Tibial nerve (tissue), 4 donors: ENCODE data around the gene PLPP1. TPM values are rescaled to one million over a fixed set of nuclear protein-coding genes. Genes with fewer than 3 reads are reported as not detected.
"Not testable (repeated sequence)": the region's sequence is repeated elsewhere in the genome, so short reads cannot be mapped to it uniquely, and the experiment has no call there.

Experiments
- DNase-seq, 2 donors: peaks; one replicate each; pipeline ENCODE4 v3.0.0-alpha.2; 2019; ENCODE audit warnings: low spot score in 2 of 2
- H3K27ac ChIP-seq, 4 donors: fragments of 200-600 bp; sonication (generic) in 3 of 4; one replicate each; pipeline ENCODE4 v1.5.1; 2017 to 2019; ENCODE audit warnings: mild to moderate bottlenecking in 1 of 4
- H3K27me3 ChIP-seq, 2 donors: fragments of 200-600 bp; sonication (generic) in 1 of 2; one replicate each; pipeline versions ENCODE4 v1.5.1 to v1.6.0; 2017 to 2019
- H3K36me3 ChIP-seq, 3 donors: fragments of 200-600 bp; sonication (generic); one replicate each; pipeline ENCODE4 v1.5.1; 2018 to 2019
- H3K4me1 ChIP-seq, 4 donors: fragments of 200-600 bp; sonication (generic) in 3 of 4; one replicate each; pipeline ENCODE4 v1.5.1; 2017 to 2019
- H3K4me3 ChIP-seq, 4 donors: fragments of 200-600 bp; sonication (generic) in 3 of 4; one replicate each; pipeline ENCODE4 v1.5.1; 2017 to 2019; ENCODE audit warnings: mild to moderate bottlenecking in 1 of 4, moderate library complexity in 1 of 4
- H3K9me3 ChIP-seq, 4 donors: fragments of 200-600 bp; sonication (generic) in 3 of 4; one replicate each; pipeline ENCODE4 v1.5.1; 2017 to 2019
- CTCF ChIP-seq, 5 experiments: fragments of 200-600 bp in 3 of 5; fragments of 450-650 bp in 2 of 5; sonication (generic) in 3 of 5; IDR thresholded peaks; one replicate each; pipeline ENCODE4 v1.5.1; 2016 to 2019; ENCODE audit warnings: antibody characterized with exemption in 5 of 5, mild to moderate bottlenecking in 3 of 5, moderate library complexity in 2 of 5
- EP300 ChIP-seq, 2 donors: sonication (generic); formaldehyde crosslinking; IDR thresholded peaks; one replicate each; pipeline ENCODE4 v1.6.1; 2017; ENCODE audit warnings: antibody characterized with exemption in 2 of 2, mild to moderate bottlenecking in 1 of 2
- POLR2A ChIP-seq, 2 donors: fragments of 450-650 bp; IDR thresholded peaks; one replicate each; pipeline ENCODE4 v1.6.1; 2017; ENCODE audit warnings: antibody characterized with exemption in 2 of 2, mild to moderate bottlenecking in 2 of 2, moderate library complexity in 2 of 2
- WGBS, 2 donors: methylation state at CpG; one replicate each; pipeline ENCODE4 v1.1.5; 2018; 5-methylcytosine and 5-hydroxymethylcytosine counted together
- total RNA-seq, 4 donors: library from RNA; depleted of rRNA; stranded (reverse); fragments of >200 nt; gene quantifications; one replicate each; pipeline ENCODE4 v1.1.0, GENCODE V29; 2016

The PLPP1 gene
- total RNA-seq, 4 donors from 2014 or later = 380 to 568 (median 427) TPM

GRCh38 chr5:55509097-55509496, 25.7 kb downstream of the PLPP1 start:
- no peak overlapping the region for H3K4me3 ChIP-seq
- no peaks in the 10 kb centered on the region for H3K27me3 ChIP-seq
- peak overlapping the region in 2 of 4 donors; percentile 18 to 21 for H3K27ac ChIP-seq
- no peak for DNase-seq
- TF ChIP-seq CTCF (IDR thresholded peaks at IDR 0.05) (no peak), EP300 (IDR thresholded peaks at IDR 0.05) (no peak), POLR2A (IDR thresholded peaks at IDR 0.05) (no peak)
- H3K4me1 ChIP-seq = peaks cover 0 to 54% (median 35%) of the 10 kb centered on the region in 4 donors
- H3K36me3 ChIP-seq = no peaks in the 10 kb centered on the region
- no peaks in the 10 kb centered on the region for H3K9me3 ChIP-seq
- WGBS, 2 donors = 94 to 98% methylated on average over 1 of the region's 1 CpG

- H3K9me3 ChIP-seq = no peaks in the 10 kb centered on the region
- H3K36me3 ChIP-seq = peaks cover 0 to 2% (median 0%) of the 10 kb centered on the region in 3 donors
- no peak for DNase-seq
- TF ChIP-seq EP300 (IDR thresholded peaks at IDR 0.05) (no peak), POLR2A (IDR thresholded peaks at IDR 0.05) (no peak), CTCF (IDR thresholded peaks at IDR 0.05) (no peak)
- H3K27me3 ChIP-seq = no peaks in the 10 kb centered on the region
- H3K4me1 ChIP-seq = peaks cover 0 to 62% (median 38%) of the 10 kb centered on the region in 4 donors
- H3K27ac ChIP-seq = peak overlapping the region in 1 of 4 donors; percentile 48
- H3K4me3 ChIP-seq = no peak overlapping the region
- WGBS, 2 donors = 84 to 99% methylated on average over 2 of the region's 2 CpGs
Measured at GRCh38 chr5:55507574-55507973, 27.2 kb downstream of the PLPP1 start.

- DNase-seq, H3K9me3 ChIP-seq, H3K27me3 ChIP-seq, H3K27ac ChIP-seq, H3K36me3 ChIP-seq, H3K4me3 ChIP-seq: not testable (repeated sequence)
- H3K4me1 ChIP-seq = peaks cover 0 to 77% (median 37%) of the 10 kb centered on the region in 4 donors
- 61 to 67% methylated on average over 6 of the region's 6 CpGs for WGBS, 2 donors
Measured at GRCh38 chr5:55505711-55506110, 29.1 kb downstream of the PLPP1 start.

- H3K4me1 ChIP-seq = peaks cover 0 to 75% (median 25%) of the 10 kb centered on the region in 4 donors
- 94 to 96% methylated on average over 7 of the region's 7 CpGs for WGBS, 2 donors
Measured at GRCh38 chr5:55503917-55504316, 30.8 kb downstream of the PLPP1 start.

GRCh38 chr5:55502759-55503158, 32.0 kb downstream of the PLPP1 start:
- Histone ChIP-seq H3K9me3 (no peaks in the 10 kb centered on the region), H3K4me1 (peaks cover 0 to 76% (median 27%) of the 10 kb centered on the region in 4 donors), H3K27ac (no peak overlapping the region), H3K27me3 (no peaks in the 10 kb centered on the region), H3K4me3 (no peak overlapping the region), H3K36me3 (peaks cover 0 to 2% (median 0%) of the 10 kb centered on the region in 3 donors)
- WGBS, 2 donors = 75 to 79% methylated on average over 3 of the region's 3 CpGs
- TF ChIP-seq EP300 (IDR thresholded peaks at IDR 0.05) (no peak), POLR2A (IDR thresholded peaks at IDR 0.05) (no peak), CTCF (IDR thresholded peaks at IDR 0.05) (no peak)
- DNase-seq = no peak

More at GRCh38 chr5:55503917-55504316, 30.8 kb downstream of the PLPP1 start:
- DNase-seq, H3K27me3 ChIP-seq, H3K36me3 ChIP-seq, H3K9me3 ChIP-seq, H3K27ac ChIP-seq, H3K4me3 ChIP-seq: not testable (repeated sequence)

GRCh38 chr5:55498457-55498856, 36.3 kb downstream of the PLPP1 start:
- Histone ChIP-seq H3K36me3 (peaks cover 0 to 2% (median 0%) of the 10 kb centered on the region in 3 donors), H3K4me3 (no peak overlapping the region), H3K9me3 (no peaks in the 10 kb centered on the region), H3K27ac (peak overlapping the region in 1 of 4 donors; percentile 8), H3K27me3 (no peaks in the 10 kb centered on the region), H3K4me1 (peaks cover 0 to 74% (median 19%) of the 10 kb centered on the region in 4 donors)
- WGBS, 2 donors = 55 to 59% methylated on average over 2 of the region's 2 CpGs
- DNase-seq = no peak
- TF ChIP-seq POLR2A (IDR thresholded peaks at IDR 0.05) = no peak
- no peak for TF ChIP-seq CTCF (IDR thresholded peaks at IDR 0.05)
- no peak for TF ChIP-seq EP300 (IDR thresholded peaks at IDR 0.05)
